ENCODE results near the gene SPOCK2. TPM values are rescaled to one million over a fixed set of nuclear protein-coding genes. Genes with fewer than 3 reads are reported as not detected.
A peak's percentile ranks its signal among the peaks of the same experiment; 100 is the strongest.
"Not testable (repeated sequence)": the region's sequence is repeated elsewhere in the genome, so short reads cannot be mapped to it uniquely, and the experiment has no call there.

Gene SPOCK2
- total RNA-seq, 1 experiment from 2014 or later, result not detected

- H3K27me3 ChIP-seq, result no peaks in the 10 kb centered on the region
- H3K4me3 ChIP-seq, result no peak overlapping the region
- H3K9me3 ChIP-seq, result no peaks in the 10 kb centered on the region
- H3K36me3 ChIP-seq, result no peaks in the 10 kb centered on the region
- DNase-seq, result no peak
These were observed 22.5 kb upstream of the SPOCK2 start for GRCh38 chr10:72110673-72111401.

DNA sequence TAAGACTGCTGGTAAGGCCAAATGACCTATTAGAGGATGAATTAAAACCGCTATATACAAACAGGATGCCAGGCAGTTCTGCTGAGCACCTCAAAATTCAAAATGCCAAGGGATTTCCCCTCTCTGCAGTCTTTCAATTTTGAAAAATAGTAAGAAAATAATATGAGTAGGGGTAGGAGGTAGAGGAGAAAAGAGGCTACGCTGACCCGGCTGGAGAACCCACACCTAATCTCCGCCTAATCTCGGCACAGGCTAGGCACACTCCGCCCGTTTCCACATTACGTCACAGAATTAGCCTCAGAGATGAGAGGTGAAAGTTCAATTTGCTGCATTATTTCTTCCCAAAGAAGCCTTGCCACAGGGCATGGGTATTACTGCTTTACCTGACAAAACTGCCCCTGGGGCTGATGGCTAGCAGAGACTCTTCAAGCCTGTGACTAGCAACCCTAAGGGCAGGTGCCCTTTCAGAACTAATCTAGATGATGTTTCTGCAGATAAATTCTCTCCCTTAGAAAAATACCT is 21.3 kb upstream of the SPOCK2 start:
- DNase-seq, result no peak
- H3K9me3 ChIP-seq, result no peaks in the 10 kb centered on the region

GRCh38 chr10:72108830-72109635 is 20.7 kb upstream of the SPOCK2 start:
- Histone ChIP-seq H3K4me3 (no peak overlapping the region), H3K27me3 (no peaks in the 10 kb centered on the region), H3K9me3 (no peaks in the 10 kb centered on the region), H3K36me3 (no peaks in the 10 kb centered on the region)
- no peak for DNase-seq

More for the DNA sequence above, 21.3 kb upstream of the SPOCK2 start:
- no peak overlapping the region for H3K4me3 ChIP-seq
- no peaks in the 10 kb centered on the region for H3K36me3 ChIP-seq
- H3K27me3 ChIP-seq, result no peaks in the 10 kb centered on the region

DNA sequence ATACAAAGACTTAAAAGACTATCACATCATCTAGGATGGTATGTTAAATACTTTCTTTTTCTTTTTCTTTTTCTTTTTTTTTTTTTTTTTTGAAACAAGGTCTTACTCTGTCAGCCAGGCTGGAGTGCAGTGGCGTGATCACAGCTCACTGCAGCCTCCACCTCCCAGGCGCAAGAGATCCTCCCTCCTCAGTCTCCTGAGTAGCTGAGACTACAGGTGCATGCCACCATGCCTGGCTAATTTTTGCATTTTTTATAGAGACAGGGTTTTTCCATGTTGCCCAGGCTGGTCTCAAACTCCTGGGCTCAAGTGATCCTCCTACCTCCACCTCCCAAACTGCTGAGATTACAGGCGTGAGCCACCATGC is 19.6 kb upstream of the SPOCK2 start:
- not testable (repeated sequence) for DNase-seq, H3K36me3 ChIP-seq, H3K4me3 ChIP-seq, H3K27me3 ChIP-seq, H3K9me3 ChIP-seq

DNA sequence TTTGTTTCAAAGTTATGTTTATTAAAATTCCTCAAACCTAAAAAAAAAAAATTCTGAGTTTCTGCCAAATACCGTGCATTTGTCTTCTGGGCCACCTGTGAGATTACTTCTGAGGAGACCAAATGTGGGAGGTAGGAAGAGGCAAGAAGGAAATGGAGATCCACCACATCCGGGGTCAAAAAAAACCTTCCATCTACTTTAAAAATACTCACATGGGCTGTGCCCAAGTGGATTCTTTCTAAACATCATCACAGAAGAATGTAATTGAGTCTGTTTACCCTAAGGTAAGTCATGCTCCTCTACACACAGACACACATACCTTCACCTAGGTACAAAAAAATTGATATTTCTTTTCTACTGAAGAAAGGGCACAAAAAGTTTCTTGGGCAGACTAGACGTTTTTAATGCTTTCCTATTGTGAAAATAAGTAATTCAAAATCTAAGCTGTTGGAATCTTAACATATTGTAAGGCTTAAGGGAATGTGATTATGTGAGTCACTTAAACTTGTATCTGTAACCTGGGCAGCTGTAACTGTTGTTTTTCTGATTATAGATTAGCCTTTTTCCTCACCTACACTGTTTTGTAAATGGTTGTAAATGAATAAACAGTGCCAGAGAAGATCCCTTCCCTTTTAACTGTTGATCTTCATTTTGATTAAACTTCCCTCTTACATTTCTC is 19.1 kb upstream of the SPOCK2 start:
- H3K9me3 ChIP-seq, result no peaks in the 10 kb centered on the region
- no peak for DNase-seq
- no peaks in the 10 kb centered on the region for H3K27me3 ChIP-seq
- H3K36me3 ChIP-seq, result no peaks in the 10 kb centered on the region
- H3K4me3 ChIP-seq, result no peak overlapping the region

GRCh38 chr10:72106896-72107295 is 18.5 kb upstream of the SPOCK2 start:
- no peak for DNase-seq

DNA sequence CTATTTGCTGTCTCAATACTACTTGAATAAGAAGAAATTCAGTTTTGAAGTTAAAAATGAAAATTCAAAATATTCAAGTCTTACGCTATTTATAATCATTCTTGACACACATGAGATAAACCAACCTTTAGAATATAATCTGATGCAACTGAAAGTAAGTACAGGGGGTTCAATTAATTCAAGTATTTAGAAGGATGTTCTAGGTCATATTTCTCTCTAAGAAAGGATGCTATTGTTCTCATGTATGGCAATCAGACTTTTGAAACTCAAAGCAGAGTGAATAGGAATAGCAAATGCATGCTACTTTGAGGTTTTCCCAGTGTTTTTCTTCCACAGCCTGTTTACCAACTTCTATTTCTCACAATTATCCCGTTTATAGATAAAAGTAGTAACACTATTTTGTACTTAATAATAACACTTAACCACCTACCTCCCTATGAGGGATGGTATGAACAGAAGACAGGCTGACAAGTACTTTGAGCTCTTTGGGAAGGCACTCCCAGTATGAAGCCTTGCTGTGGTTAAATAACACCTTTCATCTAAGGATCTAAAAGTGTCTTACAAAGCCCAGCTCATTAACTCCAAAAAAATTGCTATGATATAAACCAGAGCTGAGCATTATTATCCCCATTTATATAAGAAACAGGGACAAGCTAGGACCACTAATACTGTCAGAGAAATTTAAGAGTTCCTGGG is 18.0 kb upstream of the SPOCK2 start:
- no peaks in the 10 kb centered on the region for H3K9me3 ChIP-seq
- H3K36me3 ChIP-seq, result no peaks in the 10 kb centered on the region
- no peaks in the 10 kb centered on the region for H3K27me3 ChIP-seq
- no peak overlapping the region for H3K4me3 ChIP-seq
- no peak for DNase-seq

More at GRCh38 chr10:72106896-72107295, 18.5 kb upstream of the SPOCK2 start:
- Histone ChIP-seq H3K36me3 (no peaks in the 10 kb centered on the region), H3K4me3 (no peak overlapping the region), H3K27me3 (no peaks in the 10 kb centered on the region), H3K9me3 (no peaks in the 10 kb centered on the region)

- H3K36me3 ChIP-seq, result no peaks in the 10 kb centered on the region
- H3K27me3 ChIP-seq, result no peaks in the 10 kb centered on the region
- no peak for DNase-seq
- H3K4me3 ChIP-seq, result no peak overlapping the region
- H3K9me3 ChIP-seq, result no peaks in the 10 kb centered on the region
These were observed 17.4 kb upstream of the SPOCK2 start for GRCh38 chr10:72105710-72106109.

DNA sequence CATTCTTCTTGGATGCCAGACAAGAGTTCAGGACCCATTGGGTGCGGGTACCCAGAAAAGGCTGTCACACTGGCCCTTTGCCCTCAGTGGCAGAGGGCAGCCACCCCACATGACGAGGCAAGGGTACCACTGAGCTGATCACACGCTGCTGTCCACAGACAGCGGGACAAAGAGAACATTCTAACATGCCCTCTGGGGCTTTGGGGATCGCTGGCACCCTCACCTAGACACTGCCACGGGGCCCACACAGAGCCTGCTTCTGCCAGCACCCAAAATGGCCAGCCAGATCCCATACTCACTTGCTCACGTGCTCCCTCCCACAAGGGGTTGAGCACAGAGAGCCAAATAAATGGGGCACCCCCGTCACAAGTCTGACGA is 16.7 kb upstream of the SPOCK2 start:
- DNase-seq, result no peak
- no peaks in the 10 kb centered on the region for H3K27me3 ChIP-seq
- no peaks in the 10 kb centered on the region for H3K9me3 ChIP-seq
- H3K4me3 ChIP-seq, result no peak overlapping the region
- H3K36me3 ChIP-seq, result no peaks in the 10 kb centered on the region

GRCh38 chr10:72104472-72105097 is 16.2 kb upstream of the SPOCK2 start:
- Histone ChIP-seq H3K27me3 (no peaks in the 10 kb centered on the region), H3K9me3 (no peaks in the 10 kb centered on the region), H3K4me3 (no peak overlapping the region), H3K36me3 (no peaks in the 10 kb centered on the region)
- no peak for DNase-seq

DNA sequence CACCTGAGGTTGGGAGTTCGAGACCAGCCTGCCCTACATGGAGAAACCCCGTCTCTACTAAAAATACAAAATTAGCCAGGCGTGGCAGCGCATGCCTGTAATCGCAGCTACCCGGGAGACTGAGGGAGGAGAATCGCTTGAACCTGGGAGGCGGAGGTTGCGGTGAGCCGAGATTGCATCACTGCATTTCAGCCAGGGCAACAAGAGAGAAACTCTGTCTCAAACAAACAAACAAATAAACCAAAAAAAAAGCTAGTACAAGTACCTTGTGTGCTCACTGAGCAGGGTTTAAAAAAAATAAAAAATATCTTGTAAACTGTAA is 11.2 kb upstream of the SPOCK2 start:
- H3K27me3 ChIP-seq, result no peaks in the 10 kb centered on the region
- no peak for DNase-seq
- no peak overlapping the region for H3K4me3 ChIP-seq
- no peaks in the 10 kb centered on the region; the same call in 1 of the 2 replicates for H3K36me3 ChIP-seq
- H3K9me3 ChIP-seq, result no peaks in the 10 kb centered on the region

DNA sequence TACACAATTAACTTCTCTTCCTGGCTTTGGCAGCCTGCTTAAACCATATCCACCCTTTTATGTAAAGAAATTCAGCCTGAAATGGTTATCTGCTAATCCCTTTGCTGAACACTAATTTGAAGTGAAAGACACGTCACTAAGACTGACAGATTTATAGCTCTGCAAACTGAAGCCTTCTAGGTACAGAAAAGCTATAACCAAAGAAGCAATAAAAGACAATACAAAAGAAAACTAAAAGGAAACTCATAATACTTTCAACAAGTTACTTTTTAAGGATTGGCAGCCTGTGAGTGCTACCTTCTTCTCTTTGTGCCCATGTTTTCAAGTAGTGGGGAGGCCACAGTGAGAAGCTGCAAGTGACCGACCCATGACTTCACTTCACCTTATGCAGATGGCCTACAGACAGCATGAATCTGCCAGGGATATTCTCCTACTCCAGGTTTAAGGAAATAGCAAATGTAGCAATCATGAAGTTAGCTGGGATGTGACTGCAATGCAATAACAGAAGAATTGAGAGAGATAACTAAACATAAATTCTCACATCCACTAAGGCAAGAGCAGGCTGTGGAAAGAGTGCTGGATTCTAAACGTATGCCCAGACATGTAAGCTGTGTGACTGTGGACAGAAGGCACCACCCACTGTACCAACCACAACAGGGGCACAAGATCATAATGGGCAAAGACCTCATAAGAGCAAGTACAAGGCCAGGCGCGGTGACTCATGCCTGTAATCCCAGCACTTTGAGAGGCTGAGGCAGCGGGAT is 10.7 kb upstream of the SPOCK2 start:
- no peak for DNase-seq
- Histone ChIP-seq H3K4me3 (no peak overlapping the region), H3K36me3 (no peaks in the 10 kb centered on the region; the same call in 1 of the 2 replicates), H3K9me3 (no peaks in the 10 kb centered on the region), H3K27me3 (no peaks in the 10 kb centered on the region)

DNA sequence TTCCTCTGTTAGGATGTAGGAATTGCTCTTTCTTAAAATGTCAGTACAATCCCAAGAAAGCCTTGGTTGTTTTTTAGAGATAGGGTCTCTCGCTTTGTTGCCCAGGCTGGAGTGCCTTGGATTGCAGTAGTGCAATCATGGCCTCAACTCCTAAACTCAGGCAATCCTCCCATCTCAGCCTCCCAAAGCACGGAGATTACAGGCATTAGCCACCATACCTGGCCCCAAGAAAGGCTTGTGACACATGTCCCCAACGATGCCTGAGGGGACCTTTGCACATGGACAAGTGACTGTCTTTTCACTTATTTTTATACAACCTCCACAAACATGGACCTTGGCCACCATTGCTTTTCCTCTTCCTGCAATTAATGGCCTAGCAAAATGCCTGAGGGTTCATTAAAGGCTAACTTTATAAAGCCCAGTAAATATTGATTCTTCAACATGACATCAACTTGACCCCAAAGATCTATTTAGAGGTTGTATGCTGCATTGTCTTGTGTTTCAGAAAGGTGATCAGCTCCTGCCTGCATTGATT is 10.0 kb upstream of the SPOCK2 start:
- no peak for DNase-seq
- H3K4me3 ChIP-seq, result no peak overlapping the region
- H3K36me3 ChIP-seq, result no peaks in the 10 kb centered on the region; the same call in 1 of the 2 replicates
- H3K27me3 ChIP-seq, result no peaks in the 10 kb centered on the region
- H3K9me3 ChIP-seq, result no peaks in the 10 kb centered on the region

DNA sequence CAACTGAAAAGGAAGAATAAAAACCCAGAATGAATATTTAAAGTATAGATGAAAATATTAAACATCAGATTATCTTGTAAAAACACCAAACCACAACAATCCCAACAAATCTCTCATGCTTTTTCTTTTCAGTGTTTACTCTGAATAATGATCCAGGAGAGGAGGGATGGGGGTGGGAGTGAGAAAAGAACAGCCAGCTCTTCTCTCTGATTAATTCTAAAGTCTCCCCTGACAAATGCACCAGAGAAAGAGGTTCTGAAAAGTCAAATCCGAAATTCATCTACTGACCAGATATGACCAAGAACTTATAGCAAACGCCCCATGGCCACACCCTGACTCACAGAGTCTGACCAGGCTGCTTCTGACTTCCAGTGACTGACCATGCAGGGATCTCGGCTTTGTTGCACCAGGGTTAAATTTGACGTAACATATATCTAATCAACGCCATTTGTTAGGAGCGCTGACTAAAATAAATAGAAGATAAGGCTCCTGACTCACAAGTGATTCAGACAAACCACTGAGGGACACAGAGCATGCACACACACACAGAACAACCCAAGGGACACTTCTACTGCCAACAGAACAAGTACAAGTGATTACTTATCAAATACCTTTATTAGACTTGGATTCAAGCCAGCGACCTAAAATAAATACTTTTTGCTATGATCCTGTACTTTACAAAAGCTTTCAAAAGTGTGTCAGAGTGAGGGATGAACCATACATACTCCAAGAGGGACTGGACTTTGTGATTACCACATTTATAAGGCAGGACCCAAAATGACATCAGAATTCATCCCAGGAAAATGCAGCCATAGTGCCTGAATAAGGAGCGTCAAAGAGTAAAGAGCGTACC is 9.3 kb upstream of the SPOCK2 start:
- peak; percentile 76 for DNase-seq
- Histone ChIP-seq H3K36me3 (no peaks in the 10 kb centered on the region; the same call in 1 of the 2 replicates), H3K4me3 (no peak overlapping the region), H3K27me3 (no peaks in the 10 kb centered on the region), H3K9me3 (no peaks in the 10 kb centered on the region)

Measured in MG63 (cell line).